HEK293 (cell line): ENCODE measurements around the gene TRIM50.
A peak's percentile ranks its signal among the peaks of the same experiment; 100 is the strongest.
"Not testable (repeated sequence)": the region's sequence is repeated elsewhere in the genome, so short reads cannot be mapped to it uniquely, and the experiment has no call there.

Experiments used
- CTCF ChIA-PET: fragments of 350-600 bp; formaldehyde crosslinking; extraction: SDS; loops from one replicate; lab custom pipeline; 2021; ENCODE audit warnings: antibody characterized with exemption; lab: Yijun Ruan, JAX
- POLR2A ChIA-PET: fragments of 300-600 bp; formaldehyde crosslinking; extraction: SDS; loops from one replicate; lab custom pipeline; 2020; ENCODE audit warnings: antibody characterized with exemption, inconsistent platforms; lab: Yijun Ruan, JAX
- H3K27ac ChIP-seq: fragments of 200-500 bp; sonication (Bioruptor generic); 2 replicates; pipeline ENCODE4 v1.5.1; 2014; ENCODE audit warnings: low read depth, low read length, control low read depth, inconsistent platforms; ENCODE audit errors: extremely low read depth
- H3K36me3 ChIP-seq, 2 experiments: fragments of 200-500 bp in 1 of 2; sonication (Bioruptor generic) in 1 of 2; 1 replicate in 1 of 2; 2 replicates in 1 of 2; pipeline ENCODE4 v1.5.1; 2014 to 2017; ENCODE audit warnings: inconsistent platforms in 2 of 2, low read length in 2 of 2; ENCODE audit not compliant: control insufficient read depth in 2 of 2, insufficient read depth in 1 of 2
- H3K4me1 ChIP-seq: fragments of 200-500 bp; sonication (Bioruptor generic); 2 replicates; pipeline ENCODE4 v1.5.1; 2014; ENCODE audit warnings: mild to moderate bottlenecking, low read length, inconsistent platforms; ENCODE audit not compliant: control insufficient read depth, insufficient read depth
- H3K4me3 ChIP-seq: 2 replicates; pipeline ENCODE4 v1.5.1; 2011; ENCODE audit warnings: low read depth, mild to moderate bottlenecking, control low read depth, low read length, moderate library complexity
- H3K9me3 ChIP-seq: fragments of 200-500 bp; sonication (Bioruptor generic); 2 replicates; pipeline ENCODE4 v1.5.1; 2014; ENCODE audit warnings: low read depth, low read length, inconsistent platforms; ENCODE audit not compliant: control insufficient read depth, insufficient read depth
- BCL11B ChIP-seq: fragments of 450-650 bp; formaldehyde crosslinking; IDR thresholded peaks from 2 replicates; pipeline ENCODE4 v1.5.1; 2016; ENCODE audit warnings: low read depth, missing biosample characterization, missing genetic modification characterization
- ELK4 ChIP-seq: IDR thresholded peaks from 2 replicates; pipeline ENCODE4 v1.6.1; 2011; ENCODE audit warnings: mild to moderate bottlenecking, low read depth, low read length, borderline replicate concordance
- MYNN ChIP-seq: fragments of 450-650 bp; formaldehyde crosslinking; IDR thresholded peaks from 2 replicates; pipeline ENCODE4 v1.5.1; 2016; ENCODE audit warnings: missing biosample characterization, missing genetic modification characterization, borderline replicate concordance
- REST ChIP-seq: fragments of 450-650 bp; formaldehyde crosslinking; IDR thresholded peaks from 2 replicates; pipeline ENCODE4 v1.5.1; 2016; ENCODE audit warnings: missing biosample characterization, missing genetic modification characterization
- SP7 ChIP-seq: fragments of 450-650 bp; formaldehyde crosslinking; IDR thresholded peaks from 2 replicates; pipeline ENCODE4 v1.5.1; 2016; ENCODE audit warnings: missing biosample characterization, missing genetic modification characterization
- ZBTB17 ChIP-seq: fragments of 450-650 bp; formaldehyde crosslinking; IDR thresholded peaks from 2 replicates; pipeline ENCODE4 v1.5.1; 2016; ENCODE audit warnings: missing biosample characterization, missing genetic modification characterization
- ZNF121 ChIP-seq: fragments of 450-650 bp; formaldehyde crosslinking; IDR thresholded peaks from 2 replicates; pipeline ENCODE4 v1.5.1; 2016; ENCODE audit warnings: missing biosample characterization, missing genetic modification characterization
- ZNF133 ChIP-seq: fragments of 450-650 bp; formaldehyde crosslinking; IDR thresholded peaks from 2 replicates; pipeline ENCODE4 v1.5.1; 2016; ENCODE audit warnings: missing biosample characterization, missing genetic modification characterization
- ZNF155 ChIP-seq: fragments of 450-650 bp; formaldehyde crosslinking; IDR thresholded peaks from 2 replicates; pipeline ENCODE4 v1.5.1; 2016; ENCODE audit warnings: missing biosample characterization, missing genetic modification characterization
- ZNF19 ChIP-seq: fragments of 450-650 bp; formaldehyde crosslinking; IDR thresholded peaks from 2 replicates; pipeline ENCODE4; 2016; ENCODE audit warnings: missing biosample characterization, missing genetic modification characterization, low read depth
- ZNF302 ChIP-seq: fragments of 450-650 bp; formaldehyde crosslinking; IDR thresholded peaks from 2 replicates; pipeline ENCODE4 v1.5.1; 2016; ENCODE audit warnings: missing biosample characterization, missing genetic modification characterization, low read depth
- ZNF366 ChIP-seq: fragments of 450-650 bp; formaldehyde crosslinking; conservative IDR thresholded peaks from 2 replicates; pipeline ENCODE4 v1.5.1; 2016; ENCODE audit warnings: missing biosample characterization, missing genetic modification characterization
- ZNF404 ChIP-seq: fragments of 450-650 bp; formaldehyde crosslinking; IDR thresholded peaks from 2 replicates; pipeline ENCODE4 v1.5.1; 2017; ENCODE audit warnings: missing biosample characterization, missing genetic modification characterization
- ZNF580 ChIP-seq: fragments of 450-650 bp; formaldehyde crosslinking; IDR thresholded peaks from 2 replicates; pipeline ENCODE4 v1.5.1; 2016; ENCODE audit warnings: missing biosample characterization, missing genetic modification characterization
- ZNF645 ChIP-seq: fragments of 450-650 bp; formaldehyde crosslinking; IDR thresholded peaks from 2 replicates; pipeline ENCODE4; 2016; ENCODE audit warnings: missing biosample characterization, missing genetic modification characterization
- ZSCAN18 ChIP-seq: fragments of 450-650 bp; formaldehyde crosslinking; IDR thresholded peaks from 2 replicates; pipeline ENCODE4 v1.5.1; 2016; ENCODE audit warnings: missing biosample characterization, missing genetic modification characterization

The TRIM50 gene

GRCh38 chr7:73323434-73324080 lies 4.3 kb downstream of the TRIM50 start:
- CTCF ChIA-PET: interaction anchor here (0.6 to 1.8 kb wide), 11 partner anchors 8 to 269 kb away, joined by 3 to 19 read pairs (median 4); no protein-coding TSS in a partner anchor
- POLR2A ChIA-PET, H3K36me3 ChIP-seq, H3K4me1 ChIP-seq, H3K9me3 ChIP-seq, H3K27ac ChIP-seq, H3K4me3 ChIP-seq: not testable (repeated sequence)
- peak; percentile 72 for TF ChIP-seq ZNF121
- TF ChIP-seq ZNF155: 0 out of 2 replicates have a peak, but pooled peaks have one; percentile 14

- POLR2A ChIA-PET: not testable (repeated sequence)
Observed at GRCh38 chr7:73320009-73320408, 7.9 kb downstream of the TRIM50 start.

GRCh38 chr7:73319541-73319940 lies 8.3 kb downstream of the TRIM50 start:
- CTCF ChIA-PET, H3K4me3 ChIP-seq, H3K27ac ChIP-seq, H3K36me3 ChIP-seq, H3K4me1 ChIP-seq, H3K9me3 ChIP-seq, POLR2A ChIA-PET: not testable (repeated sequence)

More at GRCh38 chr7:73320009-73320408, 7.9 kb downstream of the TRIM50 start:
- H3K27ac ChIP-seq, H3K4me1 ChIP-seq, CTCF ChIA-PET, H3K4me3 ChIP-seq, H3K9me3 ChIP-seq, H3K36me3 ChIP-seq: not testable (repeated sequence)

- POLR2A ChIA-PET, H3K9me3 ChIP-seq, H3K27ac ChIP-seq, H3K4me1 ChIP-seq, CTCF ChIA-PET, H3K36me3 ChIP-seq, H3K4me3 ChIP-seq: not testable (repeated sequence)
Observed at GRCh38 chr7:73318656-73319204, 9.2 kb downstream of the TRIM50 start.

- POLR2A ChIA-PET: no interaction called here
- CTCF ChIA-PET: interaction anchor here (1.1 to 1.8 kb wide), 2 partner anchors 8 to 135 kb away, joined by 4 read pairs; no protein-coding TSS in a partner anchor
- H3K4me3 ChIP-seq: no peak overlapping the region
- no peaks in the 10 kb centered on the region for H3K4me1 ChIP-seq
- no peak overlapping the region for H3K27ac ChIP-seq
- H3K36me3 ChIP-seq: no peaks in the 10 kb centered on the region
- no peaks in the 10 kb centered on the region for H3K9me3 ChIP-seq
- TF ChIP-seq ZNF404 (tag by site-specific recombination) (no peak), BCL11B (tag by site-specific recombination) (no peak), REST (tag by site-specific recombination) (no peak), ZNF19 (no peak), ZSCAN18 (tag by site-specific recombination) (no peak), ZNF580 (tag by site-specific recombination) (no peak), ZNF366 (tag by site-specific recombination) (no peak), ELK4 (no peak), ZNF645 (no peak), MYNN (tag by site-specific recombination) (no peak), ZNF133 (tag by site-specific recombination) (no peak), SP7 (tag by site-specific recombination) (no peak), ZNF302 (tag by site-specific recombination) (no peak), ZBTB17 (tag by site-specific recombination) (no peak)
Observed at GRCh38 chr7:73316521-73316920, 11.4 kb downstream of the TRIM50 start.
